Measurements from ENCODE around the gene UBE2QL1.

Gene UBE2QL1

DNA sequence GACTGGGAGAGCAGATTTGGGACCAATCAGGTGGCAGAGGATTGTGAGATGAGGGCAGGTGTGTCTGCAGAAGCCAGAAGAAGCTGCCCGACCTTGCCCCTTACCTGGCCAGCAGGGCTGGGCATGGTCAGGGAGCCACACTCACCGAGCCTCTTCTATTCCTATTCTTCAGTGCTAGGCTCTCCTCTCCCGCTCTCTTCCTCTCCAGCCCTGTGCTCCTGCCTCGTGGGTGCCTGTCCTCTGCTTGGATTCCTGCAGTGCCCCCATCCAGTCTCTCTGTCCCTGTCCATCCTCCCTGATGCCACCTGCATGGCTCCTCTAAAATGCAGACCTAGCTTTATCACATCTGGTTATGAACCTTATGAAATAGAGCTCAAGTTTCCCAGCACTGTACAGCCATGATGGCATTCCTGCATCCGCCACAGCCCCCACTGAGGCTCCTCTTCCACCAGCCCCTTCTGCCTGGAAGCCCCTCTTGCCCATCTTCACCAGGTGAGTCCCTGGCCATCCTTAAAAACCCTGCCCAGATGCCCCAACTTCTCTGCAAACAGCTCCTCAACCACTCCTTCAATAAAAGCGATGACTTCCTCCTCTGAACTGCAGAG, 8.2 kb downstream of the UBE2QL1 start:
- no peak for DNase-seq

DNA sequence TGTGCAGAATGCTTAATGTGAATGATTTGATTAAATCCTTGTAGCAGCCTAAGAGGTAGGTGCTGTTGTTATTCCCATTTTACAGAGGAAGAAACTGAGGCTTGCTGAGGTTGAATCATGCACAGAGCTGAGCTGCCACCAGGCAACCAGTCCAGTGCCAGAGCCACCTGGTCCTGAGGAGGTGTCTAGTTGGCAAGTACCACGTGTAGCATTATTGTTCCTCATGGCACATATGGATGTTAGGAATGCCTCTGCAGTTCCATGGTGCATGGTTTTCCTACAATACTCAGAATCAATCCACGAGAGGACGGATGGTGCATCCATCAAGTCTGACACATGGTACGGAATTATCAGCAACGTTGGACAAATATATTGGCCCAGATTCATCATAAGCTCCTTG, 8.9 kb downstream of the UBE2QL1 start:
- DNase-seq: no peak

DNA sequence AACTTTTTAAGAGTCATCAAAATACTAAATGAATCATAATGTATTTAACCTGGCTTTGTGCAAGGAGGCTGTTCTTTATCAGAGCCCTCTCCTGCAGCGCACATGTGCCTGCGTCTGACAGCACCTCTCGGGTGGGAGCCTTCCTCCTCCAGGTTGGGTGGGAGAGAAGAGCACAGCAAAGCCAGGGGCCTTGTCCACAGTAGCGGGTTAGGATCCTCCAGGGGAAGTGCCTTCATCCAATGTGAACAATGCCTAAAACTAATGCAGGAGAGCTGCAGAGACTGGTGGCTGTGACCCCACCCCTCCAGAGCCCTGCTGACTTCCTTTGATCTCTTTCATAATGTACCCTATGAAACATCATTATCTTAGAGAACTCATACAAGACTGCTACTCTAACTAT, 10.2 kb downstream of the UBE2QL1 start:
- DNase-seq: no peak

DNA sequence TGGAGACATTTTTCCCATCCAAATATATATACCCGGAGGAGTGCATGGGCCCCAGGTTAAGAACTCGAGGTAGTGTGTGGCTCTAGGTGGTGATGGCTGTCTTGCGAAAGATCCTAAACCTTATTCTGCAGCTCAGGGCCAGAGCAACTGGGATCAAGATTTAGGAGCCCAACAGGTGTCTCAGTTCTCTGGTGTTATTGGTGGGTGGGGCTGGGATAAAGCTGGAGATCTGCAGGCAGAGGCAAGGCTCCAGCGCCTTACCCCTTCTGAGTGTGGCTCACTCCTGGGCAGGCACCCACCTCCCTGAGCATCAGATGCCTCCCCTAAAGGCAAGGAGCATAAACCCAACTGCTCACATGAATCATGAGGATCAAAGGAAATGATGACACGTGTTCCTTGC, 11.2 kb downstream of the UBE2QL1 start:
- no peak for DNase-seq

DNA sequence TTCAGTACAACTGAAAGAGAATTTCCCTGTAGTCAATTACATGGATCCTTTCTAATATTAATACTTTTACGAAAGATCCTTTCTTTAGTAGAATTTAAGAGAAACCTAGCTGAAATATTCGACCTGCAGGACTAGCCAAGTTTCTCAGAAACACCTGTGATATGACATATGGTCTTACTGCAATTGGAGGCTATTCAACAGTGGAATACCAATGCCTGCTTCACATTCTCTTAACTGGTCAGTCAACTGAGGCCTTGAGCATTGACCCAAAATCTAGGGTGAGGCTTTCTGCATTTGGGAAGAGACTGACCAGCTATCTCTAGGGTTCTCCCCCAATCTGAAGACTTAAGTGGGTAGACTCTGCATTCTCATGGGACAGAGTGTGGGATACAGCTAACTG, 12.3 kb downstream of the UBE2QL1 start:
- DNase-seq: no peak

DNA sequence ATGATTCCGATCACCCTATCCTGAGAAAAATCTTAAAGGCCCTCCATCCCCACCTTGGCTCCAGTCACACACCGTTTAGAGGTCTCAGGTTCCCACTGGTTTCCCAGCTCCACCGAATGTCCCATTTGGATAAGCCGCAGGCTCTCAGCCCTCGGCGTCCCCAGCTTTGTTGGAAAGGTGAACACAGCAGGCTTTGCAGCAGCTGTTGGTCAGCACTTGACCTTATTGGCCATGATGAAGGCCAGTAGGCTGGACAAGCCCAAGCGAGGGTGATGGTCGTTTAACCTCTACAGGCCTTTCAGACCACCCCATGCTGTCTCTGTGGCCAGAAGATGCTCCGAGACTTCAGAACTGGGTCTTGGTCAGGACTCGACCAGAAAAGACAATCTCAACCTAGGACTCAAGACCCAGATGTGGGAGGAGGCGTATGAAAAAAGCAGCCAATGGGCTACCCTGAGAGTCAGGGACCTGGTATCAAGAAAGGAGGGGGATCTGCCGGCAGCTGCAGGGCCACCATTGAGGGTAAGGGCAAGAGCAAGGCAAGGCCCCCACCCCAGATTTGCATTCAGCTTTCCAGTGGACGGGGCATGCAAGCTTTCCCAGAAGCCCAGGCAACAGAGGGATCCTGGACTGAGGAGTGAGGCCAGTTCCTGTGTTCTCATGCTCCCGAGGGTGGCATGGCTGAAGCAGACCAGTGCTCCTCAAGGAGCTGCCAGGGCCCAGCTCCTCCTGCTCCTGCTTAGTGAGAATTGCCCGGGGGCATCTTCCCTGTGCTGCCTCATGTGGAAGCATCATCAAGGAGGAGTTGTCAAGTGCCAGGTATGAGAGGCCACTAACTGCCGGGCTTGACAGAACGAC, 13.4 kb downstream of the UBE2QL1 start:
- no peak for DNase-seq

DNA sequence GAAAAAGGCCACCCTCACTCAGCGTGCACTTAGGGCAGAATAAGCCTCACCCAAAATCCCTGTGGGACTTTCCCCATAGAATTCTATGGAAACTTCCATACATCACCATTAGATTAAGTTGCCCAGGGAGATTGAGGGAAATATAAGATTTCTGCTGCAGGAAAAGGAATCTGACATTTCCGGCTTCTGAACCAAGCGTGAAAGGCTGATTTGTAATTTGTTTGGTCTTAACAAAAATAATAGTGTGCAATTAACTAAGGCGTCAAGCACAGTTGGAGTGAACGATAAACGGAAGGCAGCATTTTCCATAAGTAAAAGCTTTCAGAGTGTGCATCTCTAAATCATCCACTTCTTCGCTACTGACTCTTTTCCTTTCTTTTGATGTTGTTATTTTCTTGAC, 14.0 kb downstream of the UBE2QL1 start:
- DNase-seq: no peak

DNA sequence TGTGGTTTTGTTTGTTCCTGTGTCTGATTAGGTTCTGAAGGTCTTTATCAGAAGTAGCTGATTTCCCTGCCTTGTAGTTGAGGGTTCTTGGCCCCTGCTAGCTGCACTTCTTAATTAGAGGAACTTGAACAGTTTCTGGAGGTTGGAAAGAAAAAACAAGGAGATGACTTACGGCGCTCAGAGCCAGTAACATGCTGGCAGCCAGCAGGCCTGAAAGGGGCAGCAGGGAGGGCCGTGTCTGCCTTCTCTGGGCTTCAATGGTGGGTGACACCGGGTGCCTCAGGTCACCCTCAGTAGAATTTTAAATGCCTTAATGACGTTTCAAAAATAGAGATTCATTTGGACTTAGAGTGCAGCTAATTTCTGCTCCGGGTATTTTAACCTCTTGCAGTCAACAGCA, 15.8 kb downstream of the UBE2QL1 start:
- no peak for DNase-seq

DNA sequence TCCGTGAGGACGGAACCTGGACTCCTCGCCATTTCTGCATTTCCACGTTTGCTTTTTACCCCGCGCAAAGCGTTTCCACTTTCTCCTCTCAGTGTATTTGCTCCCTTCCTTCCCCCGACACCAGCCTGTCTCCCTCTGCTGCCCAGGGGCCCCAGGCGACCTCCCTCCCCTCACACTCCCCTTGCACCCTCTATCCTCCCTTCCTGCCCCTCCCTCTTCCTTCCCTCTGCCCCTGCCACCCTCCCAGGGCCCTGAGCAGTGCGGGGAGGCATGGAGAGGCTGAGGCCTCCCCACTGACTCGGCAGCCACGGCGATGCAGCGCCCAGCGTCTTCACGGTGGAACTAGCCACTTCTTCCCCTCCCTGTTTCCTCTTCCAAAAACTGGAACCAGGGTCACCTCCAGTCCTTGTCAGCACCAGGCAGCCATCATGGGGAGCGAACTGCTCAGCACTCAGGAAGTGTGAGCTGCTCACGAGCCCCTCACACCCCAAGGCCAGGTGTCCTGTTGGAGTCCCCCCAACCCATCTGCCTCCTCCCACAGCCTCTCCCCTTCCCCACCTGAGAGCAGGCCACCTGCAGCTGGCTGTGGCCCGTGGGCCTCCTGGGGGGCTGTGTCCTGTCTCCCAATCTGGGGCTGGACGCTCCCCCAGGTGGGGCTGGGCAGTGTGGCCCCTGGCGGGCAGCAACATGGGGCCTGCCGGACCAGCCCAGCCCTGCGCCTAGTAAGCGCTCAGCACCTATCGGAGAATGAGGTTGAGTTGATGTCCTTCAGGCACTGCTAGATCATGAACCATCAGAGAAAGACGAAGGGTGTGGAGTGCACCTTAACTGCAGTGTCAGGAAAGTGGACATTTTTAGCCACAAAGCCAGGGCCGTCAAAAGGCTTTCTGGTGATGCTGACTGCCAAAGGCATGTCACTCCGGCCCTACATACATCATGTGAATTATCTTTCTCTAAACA, 17.5 kb downstream of the UBE2QL1 start:
- DNase-seq: no peak

DNA sequence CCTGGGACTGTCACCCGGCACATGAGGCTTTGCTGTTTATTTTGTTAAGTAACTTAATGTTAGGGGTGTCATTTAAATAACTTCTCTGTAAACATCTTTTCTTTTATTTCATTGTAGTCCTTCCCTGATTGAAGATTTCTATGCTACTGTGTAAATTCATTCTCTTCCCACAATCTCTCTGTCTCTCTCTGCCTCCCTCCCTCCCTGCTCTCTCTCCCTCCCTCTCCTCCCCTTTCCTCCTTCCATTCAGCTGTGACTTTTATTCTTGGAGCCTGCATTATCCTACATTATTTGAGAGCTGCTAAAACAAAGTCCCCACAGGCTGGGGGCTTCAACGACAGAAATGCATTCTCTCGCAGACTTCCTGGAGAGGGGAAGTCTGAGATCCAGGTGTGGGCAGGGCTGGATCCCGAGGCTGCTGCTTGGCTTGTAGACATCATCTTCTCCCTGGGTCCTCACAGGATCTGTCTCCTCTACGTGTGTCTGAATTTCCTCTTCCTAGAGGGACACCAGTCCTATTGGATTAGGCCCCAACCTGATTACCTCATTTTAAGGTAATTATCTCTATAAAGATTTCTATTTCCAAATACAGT, 18.4 kb downstream of the UBE2QL1 start:
- no peak for DNase-seq

DNA sequence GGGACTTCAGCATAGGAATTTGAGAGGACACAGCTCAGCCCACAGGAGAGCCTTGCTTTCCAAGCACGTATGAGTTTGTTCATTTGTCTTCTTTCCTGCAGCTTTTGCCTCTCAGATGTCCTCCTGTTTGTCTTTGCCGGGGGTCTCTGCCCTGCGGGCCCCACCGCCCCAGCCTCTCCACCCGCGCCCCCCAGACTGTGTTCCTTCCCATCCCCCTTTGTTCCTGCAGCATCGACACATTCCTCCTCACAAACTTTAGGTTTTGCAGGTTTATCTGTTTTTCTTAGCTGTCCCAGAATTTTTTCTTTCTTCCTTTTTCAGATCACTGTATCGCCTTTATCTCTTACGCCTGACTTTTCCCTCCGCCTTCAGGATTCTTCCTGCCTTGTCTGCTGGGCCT, 18.9 kb downstream of the UBE2QL1 start:
- no peak for DNase-seq

DNA sequence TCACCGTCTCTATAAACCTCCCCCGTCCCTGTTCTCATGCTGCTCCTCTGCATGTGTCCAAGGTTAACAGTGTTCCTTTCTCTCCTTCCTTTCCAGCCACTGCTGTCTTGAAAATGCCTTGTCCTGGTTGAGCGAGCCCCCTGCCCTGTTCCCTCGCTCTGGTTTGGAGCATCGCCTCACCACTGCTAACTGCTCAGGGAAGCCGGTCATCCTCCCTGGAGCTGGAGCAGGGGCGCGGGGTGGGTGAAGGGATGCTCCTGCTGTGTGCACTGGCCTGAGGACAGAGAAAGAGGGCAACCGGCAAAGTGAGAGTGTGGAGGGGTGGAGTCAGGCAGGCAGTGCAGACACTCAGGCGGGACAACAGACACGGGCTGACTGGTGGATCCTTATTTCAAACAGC, 19.4 kb downstream of the UBE2QL1 start:
- no peak for DNase-seq

DNA sequence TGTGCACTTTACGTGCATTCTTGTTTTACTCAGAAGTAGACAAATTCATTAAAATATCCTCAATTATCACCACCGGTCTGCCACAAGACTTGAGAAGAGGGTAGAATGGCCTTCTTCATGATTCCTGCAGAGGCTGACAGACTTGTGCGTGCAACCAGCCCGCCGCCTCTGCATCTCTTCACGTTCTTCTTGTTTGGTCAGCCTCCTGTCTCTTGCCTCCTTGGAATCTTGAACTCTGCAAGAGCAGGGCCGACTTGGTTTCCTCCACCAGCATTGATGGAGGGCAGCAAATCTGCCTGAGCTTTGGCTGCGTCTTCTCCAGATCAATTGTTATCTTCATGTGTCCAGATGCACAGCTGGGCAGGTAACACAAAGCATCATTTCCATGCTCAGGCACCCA, 20.2 kb downstream of the UBE2QL1 start:
- DNase-seq: no peak

DNA sequence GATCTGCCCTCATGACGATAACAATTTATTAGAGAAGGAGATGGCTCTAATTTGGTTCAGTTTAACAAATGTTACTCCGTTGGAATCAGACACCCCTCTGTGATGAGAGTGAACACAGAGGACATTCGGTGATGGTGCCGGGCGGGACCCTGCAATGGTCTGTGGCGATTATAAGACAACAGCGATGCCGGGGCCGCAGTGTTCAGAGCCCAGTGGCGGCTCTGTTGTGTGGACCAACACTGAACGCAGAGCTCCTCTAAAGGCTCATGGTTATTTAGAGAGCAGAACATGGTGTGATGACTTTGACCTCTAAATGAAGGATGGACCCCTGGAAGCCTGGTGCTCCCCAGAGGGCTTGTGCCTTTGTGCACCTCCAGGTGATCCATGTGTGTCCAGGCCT, 21.2 kb downstream of the UBE2QL1 start:
- DNase-seq: no peak

DNA sequence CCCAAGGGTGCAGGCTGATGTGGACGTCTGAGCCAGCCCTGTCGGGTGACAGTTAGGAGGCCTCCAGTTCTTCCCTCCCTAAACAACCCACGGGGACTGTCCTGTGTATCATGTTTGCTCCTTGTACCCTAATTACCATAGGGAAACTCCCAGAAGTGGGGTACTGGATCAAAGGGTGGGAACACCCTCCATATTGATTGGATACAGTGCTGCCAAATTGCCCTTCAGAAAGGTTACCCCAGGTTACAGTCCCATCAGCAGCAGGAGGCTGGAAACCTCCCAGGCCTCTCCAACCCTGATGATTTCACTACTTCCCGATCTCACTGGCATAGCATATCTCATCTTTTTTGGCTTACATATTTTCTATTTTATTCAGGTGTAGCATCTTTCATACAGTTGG, 22.0 kb downstream of the UBE2QL1 start:
- no peak for DNase-seq

DNA sequence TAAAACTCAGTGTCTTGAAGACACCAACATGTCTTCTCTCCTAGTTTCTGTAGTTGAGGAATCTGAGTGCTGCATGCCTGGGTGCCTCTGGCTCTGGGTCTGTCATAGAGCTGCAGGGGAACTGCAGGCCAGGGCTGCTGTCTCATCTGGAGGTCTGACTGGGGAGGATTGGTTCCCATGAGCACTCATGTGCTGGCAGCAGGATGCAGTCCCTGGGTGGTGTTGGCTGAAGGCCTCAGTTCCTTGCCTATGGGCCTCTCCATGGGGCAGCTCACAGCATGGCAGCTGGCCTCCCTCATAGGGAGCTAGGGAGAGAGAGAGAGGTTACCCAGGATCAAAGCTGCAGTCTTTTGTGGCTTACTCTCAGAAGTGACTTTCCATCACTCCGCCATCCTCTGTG, 22.6 kb downstream of the UBE2QL1 start:
- no peak for DNase-seq

DNA sequence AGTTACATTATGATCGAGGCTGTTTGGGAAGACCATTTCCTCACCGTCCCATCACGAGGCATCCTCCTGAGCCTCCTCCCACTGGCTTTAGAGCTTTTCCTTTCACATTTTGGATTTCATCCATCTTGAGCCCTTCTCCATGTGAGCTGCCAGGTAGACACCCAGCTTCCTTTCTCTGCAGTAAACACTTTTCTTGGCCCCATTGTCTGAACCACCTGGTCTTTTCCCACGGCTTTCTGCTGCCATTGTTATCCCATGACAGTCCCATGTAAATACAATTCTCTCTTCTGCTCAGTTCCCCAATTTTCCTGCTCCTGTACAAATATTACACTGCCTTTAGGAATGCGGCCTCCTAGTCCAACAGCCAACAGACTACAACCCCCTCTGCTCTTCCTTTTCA, 24.1 kb downstream of the UBE2QL1 start:
- DNase-seq: no peak

DNA sequence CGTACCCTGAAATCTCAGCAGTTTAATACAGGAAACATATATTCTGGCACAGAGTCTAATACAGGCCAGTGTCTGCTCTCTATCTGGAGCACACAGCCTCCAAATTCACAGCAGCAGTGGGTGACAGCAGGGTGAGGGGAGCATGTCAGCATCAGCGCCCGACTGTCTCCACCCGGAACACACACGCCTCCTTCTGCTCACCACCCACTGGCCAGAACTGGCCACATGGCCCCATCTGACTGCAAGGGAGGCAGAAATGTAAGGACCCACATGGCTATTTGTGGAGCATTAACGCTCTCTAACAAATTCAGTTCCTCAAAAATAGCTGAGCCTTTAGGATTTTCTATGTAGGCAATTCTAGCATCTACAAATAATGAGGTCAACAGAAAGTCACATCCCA, 24.6 kb downstream of the UBE2QL1 start:
- no peak for DNase-seq

DNA sequence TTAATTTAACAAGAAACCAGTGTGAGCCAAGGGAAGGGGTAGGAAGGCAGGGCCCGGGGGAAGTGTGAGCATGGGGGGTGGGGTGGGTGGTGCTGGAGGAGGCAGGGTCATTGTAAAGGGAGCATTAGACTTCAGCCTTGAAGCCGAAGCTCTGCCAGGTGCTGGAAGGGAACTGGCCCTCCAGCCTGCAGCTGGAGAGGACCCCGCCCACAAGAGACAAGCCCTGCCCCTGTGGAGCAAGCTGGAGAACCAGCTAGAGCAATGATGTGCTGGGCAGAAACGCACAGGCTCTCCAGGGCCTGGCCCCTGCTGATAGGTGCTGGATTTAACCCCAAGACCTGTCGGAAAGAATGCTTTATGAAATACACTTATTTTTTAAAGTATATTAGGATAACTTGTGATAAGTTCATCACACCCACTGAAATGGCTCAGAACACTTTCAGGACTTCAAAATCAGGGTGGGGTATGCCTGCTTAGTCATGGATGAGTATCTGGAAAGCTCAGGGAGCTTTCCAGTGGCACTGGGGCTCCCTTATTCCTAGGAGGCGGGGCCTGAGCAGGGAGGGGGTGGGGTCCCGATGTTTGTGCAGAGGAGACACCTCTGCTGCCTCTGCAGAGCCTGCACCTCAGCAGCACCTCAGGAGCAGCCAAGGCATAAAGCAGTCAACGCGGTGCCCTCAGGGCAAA, 27.1 kb downstream of the UBE2QL1 start:
- peak; percentile 14 for DNase-seq

DNA sequence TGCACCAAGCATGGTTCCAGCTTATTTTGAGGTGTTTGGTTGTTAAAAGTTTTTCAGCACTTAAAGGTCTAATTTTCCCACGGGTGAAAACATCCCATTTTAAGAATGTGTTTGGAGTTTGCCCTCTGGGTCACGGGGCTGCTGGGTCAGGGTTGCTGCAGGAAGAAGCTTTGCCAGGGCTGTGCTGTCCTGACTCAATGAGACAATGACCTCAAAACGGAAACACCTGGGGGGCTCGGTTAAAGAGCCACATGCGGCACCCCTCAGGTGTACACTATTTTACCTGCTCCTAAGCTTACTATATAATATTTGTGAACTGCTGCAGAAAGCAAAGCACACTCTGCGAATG, 27.6 kb downstream of the UBE2QL1 start:
- no peak for DNase-seq

DNA sequence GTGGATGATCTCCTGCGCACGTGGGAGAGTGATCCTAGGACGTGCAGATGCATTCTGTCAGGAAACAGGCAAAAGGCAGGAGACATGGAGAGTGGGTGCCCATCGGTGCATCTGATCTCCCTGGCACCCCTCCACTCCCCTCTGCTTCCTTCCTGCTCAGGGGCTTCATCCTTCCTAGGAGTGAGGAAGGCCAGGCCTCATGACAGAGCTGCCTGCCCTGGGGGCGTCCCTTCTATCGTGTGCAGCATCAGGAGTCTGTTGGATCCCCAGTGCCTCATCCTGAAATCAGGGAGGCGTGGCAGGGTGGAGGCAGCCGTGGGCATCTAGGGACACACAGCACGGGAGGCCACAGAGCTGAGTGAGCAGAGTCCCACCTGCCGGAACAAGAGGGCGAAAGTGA, 30.1 kb downstream of the UBE2QL1 start:
- DNase-seq: no peak

DNA sequence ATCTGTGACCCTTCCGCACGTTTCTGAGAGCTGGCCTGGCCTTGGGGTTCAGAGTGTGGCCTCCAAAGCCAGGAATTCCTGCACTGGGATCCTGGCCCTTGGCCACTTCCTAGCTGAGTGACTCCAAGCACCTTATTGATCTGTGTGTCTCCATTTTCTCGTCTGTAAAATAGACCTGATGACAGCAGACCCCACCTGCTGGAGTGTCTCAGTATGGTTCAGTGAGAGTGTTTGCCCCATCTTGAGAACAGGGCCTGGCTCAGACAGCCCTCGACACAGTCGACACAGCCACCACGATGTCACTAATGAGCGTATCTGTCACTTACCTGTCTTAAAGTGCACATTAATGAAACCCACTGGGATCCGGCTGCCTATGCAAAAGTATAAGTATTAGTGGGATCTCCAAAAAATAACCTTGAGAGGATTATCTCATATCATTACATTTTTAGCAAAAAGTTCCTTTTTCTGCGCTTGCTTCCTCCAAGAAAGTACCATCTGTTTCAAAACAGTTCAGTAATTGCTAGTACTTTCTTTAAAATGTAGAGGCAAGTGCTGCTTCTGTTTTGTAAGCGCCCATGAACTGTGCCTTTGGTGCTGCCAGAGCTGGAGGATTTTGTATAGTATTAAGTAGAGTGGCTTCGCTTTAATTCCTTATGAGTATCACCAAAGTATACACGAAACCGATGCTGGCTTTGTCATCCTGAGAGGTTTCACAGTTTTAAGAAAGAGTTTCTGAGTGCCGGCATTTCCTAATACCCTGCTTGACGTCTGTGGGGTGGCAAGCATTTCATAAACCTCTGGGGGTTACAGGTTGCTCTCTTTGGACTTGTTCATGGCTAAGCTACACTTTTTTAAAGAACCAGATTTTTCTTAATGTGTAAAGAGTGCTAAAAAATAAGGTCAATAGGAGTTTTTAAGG, 31.7 kb downstream of the UBE2QL1 start:
- DNase-seq: no peak
